ENCODE measurements around the gene ADAMTS7.
"Not testable (repeated sequence)": the region's sequence is repeated elsewhere in the genome, so short reads cannot be mapped to it uniquely, and the experiment has no call there.

ADAMTS7 gene

GRCh38 chr15:78830514-78831228 is 19.4 kb upstream of the ADAMTS7 start:
- no peak for DNase-seq

- no peak for DNase-seq
These were observed 17.7 kb upstream of the ADAMTS7 start for GRCh38 chr15:78828920-78829319.

GRCh38 chr15:78822514-78822913 is 11.2 kb upstream of the ADAMTS7 start:
- no peak for DNase-seq

GRCh38 chr15:78811825-78812183 is 540 bp upstream of the ADAMTS7 start:
- no peak for DNase-seq

GRCh38 chr15:78810362-78811123 is 721 bp downstream of the ADAMTS7 start:
- DNase-seq: peak; percentile 2

- no peak for DNase-seq
These were observed 1.3 kb downstream of the ADAMTS7 start for GRCh38 chr15:78810003-78810361.

GRCh38 chr15:78808550-78808949 is 2.7 kb downstream of the ADAMTS7 start:
- DNase-seq: peak; percentile 0

- DNase-seq: no peak
These were observed 3.9 kb downstream of the ADAMTS7 start for GRCh38 chr15:78807359-78807758.

- no peak for DNase-seq
These were observed 6.9 kb downstream of the ADAMTS7 start for GRCh38 chr15:78804391-78804792.

GRCh38 chr15:78800806-78801205 is 10.5 kb downstream of the ADAMTS7 start:
- DNase-seq: no peak

GRCh38 chr15:78800189-78800588 is 11.1 kb downstream of the ADAMTS7 start:
- DNase-seq: no peak

- not testable (repeated sequence) for DNase-seq
These were observed 12.2 kb downstream of the ADAMTS7 start for GRCh38 chr15:78799102-78799501.

GRCh38 chr15:78798355-78798754 is 12.9 kb downstream of the ADAMTS7 start:
- not testable (repeated sequence) for DNase-seq

- DNase-seq: no peak
These were observed 13.3 kb downstream of the ADAMTS7 start for GRCh38 chr15:78797951-78798350.

GRCh38 chr15:78796510-78796909 is 14.8 kb downstream of the ADAMTS7 start:
- no peak for DNase-seq

- DNase-seq: no peak
These were observed 16.2 kb downstream of the ADAMTS7 start for GRCh38 chr15:78795043-78795442.

GRCh38 chr15:78794446-78794845 is 16.8 kb downstream of the ADAMTS7 start:
- not testable (repeated sequence) for DNase-seq

GRCh38 chr15:78791357-78791756 is 19.9 kb downstream of the ADAMTS7 start:
- no peak for DNase-seq

GRCh38 chr15:78790027-78790426 is 21.2 kb downstream of the ADAMTS7 start:
- DNase-seq: no peak

- no peak for DNase-seq
These were observed 21.6 kb downstream of the ADAMTS7 start for GRCh38 chr15:78789615-78790014.

GRCh38 chr15:78788016-78788660 is 23.1 kb downstream of the ADAMTS7 start:
- DNase-seq: no peak

GRCh38 chr15:78782402-78782801 is 28.9 kb downstream of the ADAMTS7 start:
- not testable (repeated sequence) for DNase-seq

GRCh38 chr15:78781381-78781780 is 29.9 kb downstream of the ADAMTS7 start:
- not testable (repeated sequence) for DNase-seq

- DNase-seq: not testable (repeated sequence)
These were observed 31.3 kb downstream of the ADAMTS7 start for GRCh38 chr15:78779975-78780374.

All from NCI-H510A treated with DMSO at 0.1 percent for 48 hours (cell line).